Daoy (cell line): ENCODE data around the gene C11orf24. TPM values are rescaled to one million over a fixed set of nuclear protein-coding genes. Genes with fewer than 3 reads are reported as not detected.

Experiments used
- DNase-seq: peaks from one replicate; pipeline ENCODE4 v3.0.0-alpha.2; 2015; ENCODE audit warnings: low read depth
- total RNA-seq: library from RNA; depleted of rRNA; stranded (reverse); fragments of >200 nt; shearing (Covaris generic); gene quantifications from 2 replicates; pipeline ENCODE4 v1.2.3, GENCODE V29; 2014; rRNA removed

C11orf24 gene
- 32.2 and 46.7 TPM in 2 replicates for total RNA-seq

- peak; percentile 96 for DNase-seq
Observed at GRCh38 chr11:68271781-68272608, at the start of gene C11orf24. C11orf24 (minus strand) TSS chr11:68271973; CDS start chr11:68263767, 8,206 bp downstream.

DNA sequence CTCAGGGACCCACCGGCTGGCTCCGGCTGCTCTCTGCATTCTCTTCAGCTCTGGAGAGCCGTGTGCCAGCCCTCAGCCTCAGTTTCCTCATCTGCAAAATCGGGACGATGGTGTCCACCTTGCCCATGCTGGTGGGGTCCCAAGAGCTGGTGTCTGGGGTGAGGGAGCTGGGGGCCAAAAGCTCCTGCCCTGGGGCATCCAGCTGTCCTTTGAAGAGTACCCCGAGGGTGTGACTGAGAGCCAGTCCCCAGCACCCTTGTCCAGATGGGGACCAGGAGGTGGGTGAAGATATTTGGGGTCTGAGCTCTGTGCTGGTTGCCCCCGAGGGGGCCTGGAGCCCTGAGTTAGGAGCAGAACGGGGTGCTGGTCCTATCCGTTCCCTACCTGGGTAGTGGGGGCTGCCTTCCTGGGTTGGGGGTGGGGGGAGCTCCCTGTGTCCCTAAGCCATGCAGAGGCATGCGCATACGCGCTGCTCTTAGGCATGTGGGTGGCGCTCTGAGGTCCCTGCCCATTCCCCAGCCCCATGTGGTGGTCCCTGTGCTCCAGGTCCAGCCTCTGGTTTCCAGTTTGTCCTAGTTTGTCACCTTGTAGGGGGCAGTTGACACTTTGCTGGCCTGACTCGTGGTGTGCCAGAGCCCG lies 45.5 kb upstream of the C11orf24 start:
- DNase-seq: no peak

- no peak for DNase-seq
Observed at GRCh38 chr11:68315171-68315920, 43.6 kb upstream of the C11orf24 start.

GRCh38 chr11:68314203-68315170 lies 42.7 kb upstream of the C11orf24 start:
- peak; percentile 71 for DNase-seq

DNA sequence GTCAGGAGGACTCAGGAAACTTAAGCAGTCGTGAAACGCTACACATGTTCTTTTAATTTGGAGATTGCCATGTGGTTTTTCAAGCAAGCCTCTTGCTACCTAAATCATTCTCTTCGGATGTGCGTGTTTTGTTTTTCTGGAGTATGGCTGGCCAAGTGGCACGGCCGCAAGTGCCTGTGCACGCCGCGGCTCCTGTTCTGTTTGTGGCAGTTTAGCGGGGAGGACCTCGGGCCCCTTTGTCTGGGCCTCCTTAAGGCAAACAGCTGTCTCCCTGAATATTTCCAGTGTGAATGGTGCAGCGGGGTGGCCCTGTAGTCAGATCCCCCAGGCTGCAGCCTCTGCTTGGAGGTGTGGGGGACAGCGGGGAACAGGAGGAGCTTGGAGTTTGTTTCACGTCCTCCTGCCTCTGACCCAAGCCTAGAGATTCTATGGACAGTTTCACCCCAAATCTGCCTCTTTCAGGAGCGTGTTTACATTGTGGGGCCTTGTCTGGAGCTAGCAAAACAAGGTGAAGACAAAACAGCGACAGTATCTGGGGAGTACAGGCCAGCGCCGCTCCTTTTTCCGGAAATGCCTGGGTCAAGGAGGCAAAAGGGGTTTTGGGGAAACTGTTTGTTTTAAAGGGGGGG lies 41.9 kb upstream of the C11orf24 start:
- peak; percentile 32 for DNase-seq

- peak; percentile 23 for DNase-seq
Observed at GRCh38 chr11:68312780-68313573, 41.2 kb upstream of the C11orf24 start.

- peak; percentile 46 for DNase-seq
Observed at GRCh38 chr11:68312117-68312779, 40.5 kb upstream of the C11orf24 start, which contains the start of gene LRP5. LRP5 (plus strand) TSS chr11:68312591; CDS start chr11:68312715, 124 bp downstream.

- DNase-seq: no peak
Observed at GRCh38 chr11:68311160-68312116, 39.7 kb upstream of the C11orf24 start.

GRCh38 chr11:68309621-68310185 lies 37.9 kb upstream of the C11orf24 start:
- DNase-seq: no peak

GRCh38 chr11:68308068-68308467 lies 36.3 kb upstream of the C11orf24 start:
- DNase-seq: no peak

- DNase-seq: no peak
Observed at GRCh38 chr11:68306636-68307035, 34.9 kb upstream of the C11orf24 start.

DNA sequence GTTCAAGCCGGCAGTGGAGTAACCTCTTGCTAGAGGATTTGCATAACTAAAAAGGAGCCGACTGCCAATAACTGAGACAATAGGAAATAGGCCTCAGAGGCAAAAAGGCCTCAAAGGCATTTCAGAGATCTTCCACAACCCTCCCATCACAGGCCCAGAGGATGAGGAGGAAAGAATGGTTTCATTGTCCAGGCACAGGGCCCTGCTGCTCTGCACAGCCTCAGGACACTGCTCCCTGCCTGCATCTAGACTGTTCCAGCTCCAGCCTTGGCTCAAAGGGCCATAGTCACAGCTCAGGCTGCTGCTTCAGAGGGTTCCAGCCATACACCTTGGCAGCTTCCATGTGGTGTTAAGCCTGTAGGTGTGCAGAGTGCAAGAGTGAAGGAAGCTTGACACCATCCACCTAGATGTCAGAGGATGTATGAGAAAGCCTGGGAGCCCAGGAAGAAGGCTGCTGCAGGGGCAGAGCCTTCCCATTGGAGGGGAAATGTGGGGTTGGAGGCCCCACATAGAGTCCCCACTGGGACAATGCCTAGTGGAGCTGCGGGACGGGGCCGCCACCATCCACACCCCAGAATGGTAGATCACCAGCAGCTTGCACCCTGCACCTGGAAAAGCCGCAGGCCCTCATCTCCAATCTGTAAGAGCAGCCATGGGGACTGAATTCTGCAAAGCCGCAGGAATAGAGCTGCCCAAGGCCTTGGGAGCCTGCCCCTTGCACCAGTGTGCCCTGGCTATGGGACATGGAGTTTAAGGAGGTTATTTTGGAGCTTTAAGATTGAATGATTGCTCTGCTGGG lies 32.4 kb upstream of the C11orf24 start:
- no peak for DNase-seq

GRCh38 chr11:68303083-68303482 lies 31.3 kb upstream of the C11orf24 start:
- no peak for DNase-seq

DNA sequence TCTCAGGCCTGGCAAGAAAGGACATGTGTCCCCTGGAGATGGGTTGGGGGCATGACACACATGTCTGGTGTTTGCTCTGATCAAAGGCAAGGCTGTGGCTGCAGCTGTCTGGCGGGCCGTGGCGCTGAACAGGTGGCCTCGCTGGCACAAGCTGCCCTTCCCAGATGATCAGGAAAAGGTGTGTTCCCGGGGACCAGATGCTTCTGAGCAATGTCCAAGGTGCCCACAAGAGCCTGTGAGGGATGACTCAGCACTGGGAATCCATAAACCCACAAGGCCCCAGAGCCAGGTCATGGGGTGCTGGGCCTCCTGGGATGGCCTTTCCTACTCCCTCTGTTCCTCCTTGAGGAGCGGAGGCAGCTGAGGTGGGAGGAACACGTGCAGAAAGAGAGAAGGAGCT lies 30.9 kb upstream of the C11orf24 start:
- DNase-seq: peak; percentile 14

GRCh38 chr11:68302256-68302655 lies 30.5 kb upstream of the C11orf24 start:
- no peak for DNase-seq

- DNase-seq: no peak
Observed at GRCh38 chr11:68300076-68300830, 28.5 kb upstream of the C11orf24 start.
